ENCODE results near the gene AP2A2. TPM values are rescaled to one million over a fixed set of nuclear protein-coding genes. Genes with fewer than 3 reads are reported as not detected.

The AP2A2 gene
- total RNA-seq, 2 donors from 2014 or later, result 69.1 to 76.2 TPM

- H3K36me3 Mint-ChIP-seq (ENCODE audit: low read depth), result peaks cover 76% of the 10 kb centered on the region
- ATAC-seq (replicated peaks), result no peak
- H3K9me3 Mint-ChIP-seq, result no peaks in the 10 kb centered on the region
- peaks cover 8% of the 10 kb centered on the region for H3K4me1 Mint-ChIP-seq
- no peak overlapping the region for H3K27ac Mint-ChIP-seq
- no peak overlapping the region for H3K4me3 Mint-ChIP-seq
- no peaks in the 10 kb centered on the region for H3K27me3 Mint-ChIP-seq
Observed at GRCh38 chr11:976431-977160, 50.9 kb downstream of the AP2A2 start.

GRCh38 chr11:977830-978720, 52.4 kb downstream of the AP2A2 start:
- Mint-ChIP-seq H3K4me3 (no peak overlapping the region), H3K4me1 (peaks cover 8% of the 10 kb centered on the region), H3K36me3 (ENCODE audit: low read depth) (peaks cover 76% of the 10 kb centered on the region), H3K9me3 (no peaks in the 10 kb centered on the region), H3K27me3 (no peaks in the 10 kb centered on the region), H3K27ac (no peak overlapping the region)
- ATAC-seq (replicated peaks), result no peak

DNA sequence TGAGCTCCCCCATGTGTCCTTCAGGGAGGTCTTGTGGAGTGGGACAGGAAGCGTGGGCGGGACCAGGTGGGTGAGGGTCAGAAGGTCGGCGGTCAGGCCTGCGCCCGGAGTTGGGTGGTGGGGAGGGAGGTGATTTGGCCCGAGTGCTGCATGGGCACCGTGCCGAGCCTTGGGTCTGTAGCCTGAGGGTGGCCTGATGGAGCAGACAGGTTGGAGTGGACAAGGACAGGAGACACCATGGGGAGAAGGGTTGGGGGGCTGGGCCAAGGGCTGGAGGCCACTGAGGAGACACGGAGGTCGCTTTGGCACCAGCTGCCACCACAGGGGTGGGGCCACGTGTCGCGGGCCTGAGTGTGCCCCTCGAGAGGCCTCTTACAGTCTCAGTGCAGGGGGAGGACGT, 53.1 kb downstream of the AP2A2 start:
- H3K36me3 Mint-ChIP-seq (ENCODE audit: low read depth), result peaks cover 76% of the 10 kb centered on the region
- no peak overlapping the region for H3K4me3 Mint-ChIP-seq
- H3K27me3 Mint-ChIP-seq, result no peaks in the 10 kb centered on the region
- H3K9me3 Mint-ChIP-seq, result no peaks in the 10 kb centered on the region
- no peak overlapping the region for H3K27ac Mint-ChIP-seq
- H3K4me1 Mint-ChIP-seq, result peaks cover 8% of the 10 kb centered on the region
- no peak for ATAC-seq (replicated peaks)

- H3K4me1 Mint-ChIP-seq, result peaks cover 3% of the 10 kb centered on the region
- no peak overlapping the region for H3K27ac Mint-ChIP-seq
- no peaks in the 10 kb centered on the region for H3K27me3 Mint-ChIP-seq
- H3K9me3 Mint-ChIP-seq, result no peaks in the 10 kb centered on the region
- ATAC-seq (replicated peaks), result no peak
- no peak overlapping the region for H3K4me3 Mint-ChIP-seq
- H3K36me3 Mint-ChIP-seq (ENCODE audit: low read depth), result peaks cover 79% of the 10 kb centered on the region
Observed at GRCh38 chr11:980438-981357, 55.0 kb downstream of the AP2A2 start.

GRCh38 chr11:981764-982163, 56.1 kb downstream of the AP2A2 start:
- H3K36me3 Mint-ChIP-seq (ENCODE audit: low read depth), result peaks cover 80% of the 10 kb centered on the region
- no peak overlapping the region for H3K4me3 Mint-ChIP-seq
- no peak for ATAC-seq (replicated peaks)
- H3K27ac Mint-ChIP-seq, result no peak overlapping the region
- no peaks in the 10 kb centered on the region for H3K9me3 Mint-ChIP-seq
- no peaks in the 10 kb centered on the region for H3K27me3 Mint-ChIP-seq
- no peaks in the 10 kb centered on the region for H3K4me1 Mint-ChIP-seq

DNA sequence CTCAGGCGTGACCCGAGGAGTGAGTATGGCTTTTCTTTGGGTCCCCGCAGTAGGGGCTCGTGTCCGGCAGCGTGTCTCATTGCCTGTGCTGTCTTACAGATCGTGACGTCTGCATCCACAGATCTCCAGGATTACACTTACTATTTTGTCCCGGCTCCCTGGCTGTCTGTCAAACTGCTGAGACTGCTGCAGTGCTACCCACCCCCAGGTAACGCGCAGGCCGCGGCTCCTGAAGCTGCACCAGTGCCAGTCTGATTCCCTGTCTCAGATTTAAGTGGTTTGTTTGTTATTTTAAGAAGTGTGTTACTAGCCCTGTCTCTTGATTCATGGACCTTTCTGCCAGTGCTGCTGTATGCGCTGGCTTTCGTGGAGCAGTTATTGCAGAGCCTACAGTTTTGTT, 58.9 kb downstream of the AP2A2 start:
- no peak overlapping the region for H3K4me3 Mint-ChIP-seq
- no peak for ATAC-seq (replicated peaks)
- no peaks in the 10 kb centered on the region for H3K9me3 Mint-ChIP-seq
- no peaks in the 10 kb centered on the region for H3K27me3 Mint-ChIP-seq
- H3K4me1 Mint-ChIP-seq, result no peaks in the 10 kb centered on the region
- H3K36me3 Mint-ChIP-seq (ENCODE audit: low read depth), result peaks cover 79% of the 10 kb centered on the region
- H3K27ac Mint-ChIP-seq, result no peak overlapping the region

- Mint-ChIP-seq H3K4me3 (no peak overlapping the region), H3K27ac (no peak overlapping the region), H3K4me1 (no peaks in the 10 kb centered on the region), H3K27me3 (no peaks in the 10 kb centered on the region), H3K36me3 (ENCODE audit: low read depth) (peaks cover 84% of the 10 kb centered on the region), H3K9me3 (no peaks in the 10 kb centered on the region)
- no peak for ATAC-seq (replicated peaks)
Observed at GRCh38 chr11:985406-985805, 59.7 kb downstream of the AP2A2 start.

DNA sequence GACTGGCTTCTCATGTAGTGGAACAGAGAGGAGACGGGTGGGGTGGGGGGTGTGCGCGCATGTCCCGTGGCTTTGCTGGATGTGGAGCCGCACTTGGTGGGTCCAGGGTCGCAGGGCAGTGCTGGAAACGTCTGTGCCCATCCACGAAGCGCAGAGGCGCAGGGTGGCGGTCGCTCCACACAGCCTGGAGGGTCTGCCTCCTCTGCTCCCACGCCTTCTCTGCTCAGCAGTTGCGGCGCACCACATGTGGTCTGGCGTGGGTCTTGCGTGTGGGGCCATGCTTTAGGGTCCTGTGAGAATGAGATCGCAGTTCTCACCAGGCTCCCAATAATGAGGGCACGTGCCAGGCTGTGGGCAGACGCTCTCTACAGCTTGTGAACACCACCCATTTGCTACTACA, 60.2 kb downstream of the AP2A2 start:
- H3K27me3 Mint-ChIP-seq, result no peaks in the 10 kb centered on the region
- ATAC-seq (replicated peaks), result no peak
- H3K36me3 Mint-ChIP-seq (ENCODE audit: low read depth), result peaks cover 80% of the 10 kb centered on the region
- H3K9me3 Mint-ChIP-seq, result no peaks in the 10 kb centered on the region
- no peaks in the 10 kb centered on the region for H3K4me1 Mint-ChIP-seq
- H3K4me3 Mint-ChIP-seq, result no peak overlapping the region
- H3K27ac Mint-ChIP-seq, result no peak overlapping the region

DNA sequence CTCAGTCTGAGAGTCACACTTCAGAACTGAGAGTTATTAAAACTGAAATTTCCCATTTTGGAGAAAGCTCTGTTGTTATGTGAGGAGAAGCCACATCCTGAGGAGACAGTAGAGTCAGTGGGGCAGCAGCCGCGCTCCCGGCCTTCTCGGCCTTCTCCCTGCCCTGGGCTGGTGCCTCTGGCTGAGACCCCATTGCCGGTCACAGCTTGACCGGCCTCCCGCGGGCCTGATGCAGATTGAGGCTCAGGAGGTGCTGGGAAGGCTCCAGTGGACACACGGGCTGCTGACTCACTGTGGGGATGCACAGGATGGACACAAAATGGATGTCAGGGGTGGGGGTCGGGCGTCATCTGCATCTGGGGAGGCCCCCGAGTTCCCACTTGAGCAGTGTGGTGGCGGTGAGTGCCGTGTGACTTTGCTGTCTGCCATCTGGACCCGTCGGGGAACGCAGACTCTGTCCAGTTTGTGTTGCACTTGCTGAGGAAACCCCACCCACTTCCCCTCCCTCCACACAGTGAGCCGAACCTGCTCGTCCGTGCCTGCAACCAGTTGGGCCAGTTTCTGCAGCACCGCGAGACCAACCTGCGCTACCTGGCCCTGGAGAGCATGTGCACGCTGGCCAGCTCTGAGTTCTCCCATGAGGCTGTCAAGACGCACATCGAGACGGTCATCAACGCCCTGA, 60.7 kb downstream of the AP2A2 start:
- Mint-ChIP-seq H3K9me3 (no peaks in the 10 kb centered on the region), H3K4me1 (no peaks in the 10 kb centered on the region), H3K27me3 (no peaks in the 10 kb centered on the region), H3K4me3 (no peak overlapping the region), H3K36me3 (ENCODE audit: low read depth) (peaks cover 79% of the 10 kb centered on the region), H3K27ac (no peak overlapping the region)
- ATAC-seq (replicated peaks), result no peak

GRCh38 chr11:986952-987305, 61.3 kb downstream of the AP2A2 start:
- Mint-ChIP-seq H3K4me1 (no peaks in the 10 kb centered on the region), H3K27me3 (no peaks in the 10 kb centered on the region), H3K9me3 (no peaks in the 10 kb centered on the region), H3K4me3 (no peak overlapping the region), H3K36me3 (ENCODE audit: low read depth) (peaks cover 78% of the 10 kb centered on the region), H3K27ac (no peak overlapping the region)
- ATAC-seq (replicated peaks), result no peak

DNA sequence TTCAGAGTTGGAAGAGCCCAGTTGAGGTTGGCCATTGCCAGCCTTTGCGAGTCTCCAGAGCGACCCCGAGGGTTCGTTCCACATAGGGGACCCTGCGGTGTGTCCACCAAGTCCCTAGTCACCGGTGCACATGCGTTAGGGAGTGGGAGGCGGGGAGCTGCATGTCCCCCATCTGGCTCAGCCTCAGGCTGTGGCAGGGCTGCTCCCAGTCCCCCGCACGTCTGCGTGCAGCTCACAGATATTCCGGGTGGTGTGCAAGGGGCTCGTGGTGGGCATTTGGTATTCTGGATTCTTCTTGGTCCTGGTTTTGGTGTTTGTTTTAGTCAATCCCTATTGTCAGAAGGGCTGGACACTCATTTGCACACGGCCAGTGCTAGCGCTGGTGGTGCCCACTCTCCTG, 62.0 kb downstream of the AP2A2 start:
- H3K36me3 Mint-ChIP-seq (ENCODE audit: low read depth), result peaks cover 76% of the 10 kb centered on the region
- no peaks in the 10 kb centered on the region for H3K4me1 Mint-ChIP-seq
- H3K27ac Mint-ChIP-seq, result no peak overlapping the region
- H3K4me3 Mint-ChIP-seq, result no peak overlapping the region
- no peaks in the 10 kb centered on the region for H3K9me3 Mint-ChIP-seq
- no peak for ATAC-seq (replicated peaks)
- no peaks in the 10 kb centered on the region for H3K27me3 Mint-ChIP-seq

- Mint-ChIP-seq H3K4me1 (peaks cover 3% of the 10 kb centered on the region), H3K9me3 (no peaks in the 10 kb centered on the region), H3K27ac (no peak overlapping the region), H3K27me3 (no peaks in the 10 kb centered on the region), H3K4me3 (no peak overlapping the region), H3K36me3 (ENCODE audit: low read depth) (peaks cover 56% of the 10 kb centered on the region)
- no peak for ATAC-seq (replicated peaks)
Observed at GRCh38 chr11:990101-990500, 64.4 kb downstream of the AP2A2 start.

DNA sequence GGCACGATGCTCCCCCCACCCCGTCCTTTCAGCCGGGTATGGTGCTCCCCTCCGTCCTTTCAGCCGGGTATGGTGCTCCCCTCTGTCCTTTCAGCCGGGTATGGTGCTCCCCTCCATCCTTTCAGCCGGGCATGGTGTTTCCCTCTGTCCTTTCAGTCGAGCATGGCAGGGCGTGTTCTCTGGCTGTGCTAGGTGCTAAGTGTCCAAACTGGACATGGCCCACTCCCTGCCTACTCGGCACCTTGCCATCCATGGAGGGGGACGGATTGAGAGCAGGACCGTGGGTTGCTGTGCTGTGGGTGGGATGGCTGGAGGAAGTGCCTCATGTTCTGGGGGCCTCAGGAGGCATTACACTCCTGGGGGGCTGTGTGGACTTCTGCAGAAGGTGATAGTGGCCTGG, 65.4 kb downstream of the AP2A2 start:
- peaks cover 55% of the 10 kb centered on the region for H3K36me3 Mint-ChIP-seq (ENCODE audit: low read depth)
- H3K27me3 Mint-ChIP-seq, result no peaks in the 10 kb centered on the region
- peaks cover 9% of the 10 kb centered on the region for H3K4me1 Mint-ChIP-seq
- ATAC-seq (replicated peaks), result no peak
- H3K4me3 Mint-ChIP-seq, result no peak overlapping the region
- no peaks in the 10 kb centered on the region for H3K9me3 Mint-ChIP-seq
- H3K27ac Mint-ChIP-seq, result no peak overlapping the region

GRCh38 chr11:991711-992307, 66.1 kb downstream of the AP2A2 start:
- Mint-ChIP-seq H3K4me1 (peaks cover 16% of the 10 kb centered on the region), H3K36me3 (ENCODE audit: low read depth) (peaks cover 57% of the 10 kb centered on the region), H3K4me3 (no peak overlapping the region), H3K27ac (no peak overlapping the region), H3K9me3 (no peaks in the 10 kb centered on the region), H3K27me3 (no peaks in the 10 kb centered on the region)
- ATAC-seq (replicated peaks), result no peak

Data from activated T-helper 17 cell treated with anti-CD3 and anti-CD28 coated beads, Interleukin-2, amount 50 U/mL, for 72 hours (primary cell).